OCI-LY3 (cell line): ENCODE measurements around the gene RPP25L.

ENCODE experiments used
- H2AFZ ChIP-seq: fragments of 200-600, 300-600 bp; shearing (Covaris generic); 2 replicates; pipeline ENCODE4 v1.6.0; 2014; ENCODE audit warnings: antibody characterized with exemption, low read depth, low read length
- H3K27ac ChIP-seq: fragments of 200-600, 300-600 bp; sonication (generic); 2 replicates; pipeline ENCODE4 v1.5.1; 2014; ENCODE audit warnings: mild to moderate bottlenecking, low read length, moderate library complexity, mixed read lengths
- H3K27me3 ChIP-seq: fragments of 200-600, 300-600 bp; sonication (generic); 2 replicates; pipeline ENCODE4 v1.6.1; 2014; ENCODE audit warnings: low read depth, low read length, mixed read lengths
- H3K36me3 ChIP-seq: fragments of 200-600, 300-600 bp; sonication (generic); replicated peaks from 2 replicates; pipeline ENCODE3; 2014; ENCODE audit warnings: low read depth, low read length, mixed read lengths
- H3K4me1 ChIP-seq: fragments of 300-600, 200-600 bp; sonication (generic); 2 replicates; pipeline ENCODE4 v1.6.1; 2014; ENCODE audit warnings: low read length, mixed read lengths
- H3K4me2 ChIP-seq: fragments of 200-600, 300-600 bp; sonication (generic); 2 replicates; pipeline ENCODE4 v1.6.1; 2014; ENCODE audit warnings: low read length, mixed read lengths
- H3K4me3 ChIP-seq: fragments of 300-600, 200-600 bp; sonication (generic); 2 replicates; pipeline ENCODE4 v1.5.1; 2014; ENCODE audit warnings: antibody characterized with exemption, mild to moderate bottlenecking, low read length, moderate library complexity
- H3K79me2 ChIP-seq: fragments of 300-600, 200-600 bp; shearing (Covaris generic); 2 replicates; pipeline ENCODE4 v1.6.1; 2014; ENCODE audit warnings: mild to moderate bottlenecking, low read length, mixed read lengths
- H3K9ac ChIP-seq: fragments of 300-600, 200-600 bp; shearing (Covaris generic); 2 replicates; pipeline ENCODE4 v1.6.0; 2014; ENCODE audit warnings: mild to moderate bottlenecking, low read length, moderate library complexity
- H3K9me3 ChIP-seq: fragments of 200-600, 300-600 bp; shearing (Covaris generic); 2 replicates; pipeline ENCODE4 v1.6.1; 2014; ENCODE audit warnings: low read length, mixed read lengths; ENCODE audit not compliant: insufficient read depth
- H4K20me1 ChIP-seq: fragments of 200-600, 300-600 bp; sonication (generic); 2 replicates; pipeline ENCODE4 v1.6.1; 2016; ENCODE audit warnings: low read length, mixed read lengths; ENCODE audit not compliant: insufficient read depth
- CTCF ChIP-seq: fragments of 200-600, 300-600 bp; sonication (generic); IDR thresholded peaks from 2 replicates; pipeline ENCODE4 v1.5.1; 2014; ENCODE audit warnings: antibody characterized with exemption, low read length, low read depth
- EZH2phosphoT487 ChIP-seq: fragments of 200-600 bp; shearing (Covaris generic); IDR thresholded peaks from 2 replicates; pipeline ENCODE4 v1.6.1; 2018; ENCODE audit warnings: antibody characterized with exemption, mixed run types, low read depth

The RPP25L gene

GRCh38 chr9:34610434-34611206, 1.3 kb downstream of the RPP25L start:
- peaks cover 11% of the 10 kb centered on the region for H3K4me1 ChIP-seq
- no peak for TF ChIP-seq CTCF
- no peak for TF ChIP-seq EZH2phosphoT487
- no peak overlapping the region for H2AFZ ChIP-seq
- peaks cover 10% of the 10 kb centered on the region for H3K36me3 ChIP-seq
- no peaks in the 10 kb centered on the region for H4K20me1 ChIP-seq
- peak overlapping the region; percentile 98 for H3K4me3 ChIP-seq
- no peak overlapping the region for H3K27ac ChIP-seq
- no peaks in the 10 kb centered on the region for H3K9me3 ChIP-seq
- H3K4me2 ChIP-seq: peak overlapping the region; percentile 96
- peaks cover 13% of the 10 kb centered on the region for H3K79me2 ChIP-seq
- no peaks in the 10 kb centered on the region for H3K27me3 ChIP-seq
- peak overlapping the region; percentile 98; the same call in 1 of the 2 replicates for H3K9ac ChIP-seq

- Histone ChIP-seq H4K20me1 (no peaks in the 10 kb centered on the region), H3K27me3 (peaks cover 8% of the 10 kb centered on the region; the same call in 1 of the 2 replicates), H3K4me2 (no peak overlapping the region), H3K4me3 (no peak overlapping the region), H3K27ac (no peak overlapping the region), H3K9ac (no peak overlapping the region), H2AFZ (no peak overlapping the region), H3K79me2 (peaks cover 13% of the 10 kb centered on the region), H3K36me3 (peaks cover 10% of the 10 kb centered on the region), H3K9me3 (no peaks in the 10 kb centered on the region), H3K4me1 (peaks cover 8% of the 10 kb centered on the region)
- TF ChIP-seq CTCF: no peak
- TF ChIP-seq EZH2phosphoT487: no peak
Measured at GRCh38 chr9:34607331-34607730, 4.6 kb downstream of the RPP25L start.

GRCh38 chr9:34606905-34607304, 5.0 kb downstream of the RPP25L start:
- H3K4me1 ChIP-seq: peaks cover 8% of the 10 kb centered on the region
- H3K79me2 ChIP-seq: peaks cover 13% of the 10 kb centered on the region
- no peak overlapping the region for H3K27ac ChIP-seq
- H3K27me3 ChIP-seq: peaks cover 8% of the 10 kb centered on the region; the same call in 1 of the 2 replicates
- H3K9me3 ChIP-seq: no peaks in the 10 kb centered on the region
- H3K36me3 ChIP-seq: peaks cover 10% of the 10 kb centered on the region
- no peak overlapping the region for H3K9ac ChIP-seq
- no peak overlapping the region for H2AFZ ChIP-seq
- no peak for TF ChIP-seq EZH2phosphoT487
- TF ChIP-seq CTCF: no peak
- H3K4me2 ChIP-seq: no peak overlapping the region
- no peaks in the 10 kb centered on the region for H4K20me1 ChIP-seq
- H3K4me3 ChIP-seq: no peak overlapping the region

- H3K4me1 ChIP-seq: peaks cover 7% of the 10 kb centered on the region
- peaks cover 8% of the 10 kb centered on the region; the same call in 1 of the 2 replicates for H3K27me3 ChIP-seq
- no peaks in the 10 kb centered on the region for H4K20me1 ChIP-seq
- H3K36me3 ChIP-seq: peaks cover 10% of the 10 kb centered on the region
- no peak overlapping the region for H3K4me2 ChIP-seq
- no peak overlapping the region for H3K4me3 ChIP-seq
- TF ChIP-seq EZH2phosphoT487 (no peak), CTCF (no peak)
- H3K79me2 ChIP-seq: peaks cover 6% of the 10 kb centered on the region
- no peaks in the 10 kb centered on the region for H3K9me3 ChIP-seq
- H2AFZ ChIP-seq: no peak overlapping the region
- no peak overlapping the region for H3K27ac ChIP-seq
- H3K9ac ChIP-seq: no peak overlapping the region
Measured at GRCh38 chr9:34606190-34606589, 5.7 kb downstream of the RPP25L start.
